ENCODE measurements around the gene MTCL3.

The MTCL3 gene

GRCh38 chr6:127518710-127519468 lies at the start of gene MTCL3:
Gene MTCL3 (minus strand): TSS chr6:127519335.
- no peak for DNase-seq

- no peak for DNase-seq
Observed at GRCh38 chr6:127567476-127567875, 48.3 kb upstream of the MTCL3 start.

GRCh38 chr6:127566651-127567050 lies 47.5 kb upstream of the MTCL3 start:
- DNase-seq = no peak

- DNase-seq = no peak
Observed at GRCh38 chr6:127566119-127566518, 47.0 kb upstream of the MTCL3 start.

GRCh38 chr6:127564761-127565160 lies 45.6 kb upstream of the MTCL3 start:
- DNase-seq = no peak

- DNase-seq = no peak
Observed at GRCh38 chr6:127561660-127562059, 42.5 kb upstream of the MTCL3 start.

GRCh38 chr6:127554435-127555006 lies 35.4 kb upstream of the MTCL3 start:
- peak; percentile 77 for DNase-seq

- no peak for DNase-seq
Observed at GRCh38 chr6:127550403-127550802, 31.3 kb upstream of the MTCL3 start.

GRCh38 chr6:127547904-127548649 lies 28.9 kb upstream of the MTCL3 start:
- DNase-seq = peak; percentile 39

GRCh38 chr6:127547215-127547614 lies 28.1 kb upstream of the MTCL3 start:
- DNase-seq = no peak

- DNase-seq = peak; percentile 68
Observed at GRCh38 chr6:127539272-127539671, 20.1 kb upstream of the MTCL3 start.

GRCh38 chr6:127538750-127539264 lies 19.7 kb upstream of the MTCL3 start:
- no peak for DNase-seq

- no peak for DNase-seq
Observed at GRCh38 chr6:127533736-127534135, 14.6 kb upstream of the MTCL3 start.

- no peak for DNase-seq
Observed at GRCh38 chr6:127533011-127533410, 13.9 kb upstream of the MTCL3 start.

GRCh38 chr6:127522714-127523113 lies 3.6 kb upstream of the MTCL3 start:
- DNase-seq = no peak

- DNase-seq = peak; percentile 18
Observed at GRCh38 chr6:127520066-127520465, 931 bp upstream of the MTCL3 start.

- DNase-seq = no peak
Observed at GRCh38 chr6:127519469-127519785, 292 bp upstream of the MTCL3 start.

GRCh38 chr6:127518191-127518709 lies 885 bp downstream of the MTCL3 start:
- no peak for DNase-seq

- no peak for DNase-seq
Observed at GRCh38 chr6:127517693-127518092, 1.4 kb downstream of the MTCL3 start.

GRCh38 chr6:127516662-127517273 lies 2.4 kb downstream of the MTCL3 start:
- peak; percentile 27 for DNase-seq

GRCh38 chr6:127515794-127516661 lies 3.1 kb downstream of the MTCL3 start:
- DNase-seq = no peak

GRCh38 chr6:127515234-127515793 lies 3.8 kb downstream of the MTCL3 start:
- no peak for DNase-seq

Measured in OCI-M1 (cell line).